Epithelial cell of esophagus (primary cell): ENCODE data around the gene PRCC.

Experiments used
- DNase-seq: peaks from one replicate; pipeline ENCODE4 v3.0.0; 2010; ENCODE audit warnings: low read depth
- H3K4me3 ChIP-seq: 2 replicates; pipeline ENCODE4 v1.5.1; 2011; ENCODE audit warnings: mild to moderate bottlenecking, low read length, control low read depth
- TF ChIP-seq, protein P1 (sequence below): IDR thresholded peaks from 2 replicates; pipeline ENCODE4 v1.5.1; 2011; ENCODE audit warnings: low read depth, mild to moderate bottlenecking, low read length, control low read depth, inconsistent platforms; ENCODE audit not compliant: insufficient read depth; ENCODE audit errors: missing control alignments

Gene PRCC

DNA sequence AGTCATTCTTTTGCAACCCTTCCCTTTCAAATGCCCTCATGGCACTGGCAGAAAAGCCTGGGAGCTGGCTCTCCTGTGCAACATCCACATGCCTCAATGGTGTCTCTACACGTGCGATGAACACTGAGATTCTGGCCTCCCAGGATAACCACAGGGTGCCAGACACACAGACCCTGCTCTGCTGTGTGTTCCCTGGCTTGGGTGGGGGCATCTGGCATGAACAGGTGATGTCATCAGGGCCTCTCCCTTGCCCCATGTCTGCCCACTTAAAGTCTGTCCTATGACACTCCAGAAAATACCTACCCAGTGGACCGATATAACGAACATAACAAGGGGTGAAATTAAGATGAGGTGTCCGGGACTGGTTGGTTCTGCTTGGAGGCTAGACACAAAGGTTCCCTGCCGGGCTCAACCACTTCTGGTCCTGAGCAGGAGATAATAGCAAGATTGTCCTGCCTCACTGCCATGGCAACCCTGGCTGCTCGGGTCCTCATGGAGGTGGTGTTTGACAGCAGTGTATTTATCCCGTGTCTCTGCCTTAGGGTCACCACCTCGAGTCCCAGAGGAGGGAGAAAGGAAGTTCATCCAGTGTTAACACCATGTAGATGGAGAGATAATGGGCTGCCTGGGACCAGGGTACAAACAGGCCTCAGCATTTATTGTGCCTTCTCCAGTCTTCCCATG, 72.2 kb downstream of the PRCC start:
- TF ChIP-seq, protein P1, sequence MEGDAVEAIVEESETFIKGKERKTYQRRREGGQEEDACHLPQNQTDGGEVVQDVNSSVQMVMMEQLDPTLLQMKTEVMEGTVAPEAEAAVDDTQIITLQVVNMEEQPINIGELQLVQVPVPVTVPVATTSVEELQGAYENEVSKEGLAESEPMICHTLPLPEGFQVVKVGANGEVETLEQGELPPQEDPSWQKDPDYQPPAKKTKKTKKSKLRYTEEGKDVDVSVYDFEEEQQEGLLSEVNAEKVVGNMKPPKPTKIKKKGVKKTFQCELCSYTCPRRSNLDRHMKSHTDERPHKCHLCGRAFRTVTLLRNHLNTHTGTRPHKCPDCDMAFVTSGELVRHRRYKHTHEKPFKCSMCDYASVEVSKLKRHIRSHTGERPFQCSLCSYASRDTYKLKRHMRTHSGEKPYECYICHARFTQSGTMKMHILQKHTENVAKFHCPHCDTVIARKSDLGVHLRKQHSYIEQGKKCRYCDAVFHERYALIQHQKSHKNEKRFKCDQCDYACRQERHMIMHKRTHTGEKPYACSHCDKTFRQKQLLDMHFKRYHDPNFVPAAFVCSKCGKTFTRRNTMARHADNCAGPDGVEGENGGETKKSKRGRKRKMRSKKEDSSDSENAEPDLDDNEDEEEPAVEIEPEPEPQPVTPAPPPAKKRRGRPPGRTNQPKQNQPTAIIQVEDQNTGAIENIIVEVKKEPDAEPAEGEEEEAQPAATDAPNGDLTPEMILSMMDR = no peak
- DNase-seq = no peak
- no peak overlapping the region for H3K4me3 ChIP-seq

DNA sequence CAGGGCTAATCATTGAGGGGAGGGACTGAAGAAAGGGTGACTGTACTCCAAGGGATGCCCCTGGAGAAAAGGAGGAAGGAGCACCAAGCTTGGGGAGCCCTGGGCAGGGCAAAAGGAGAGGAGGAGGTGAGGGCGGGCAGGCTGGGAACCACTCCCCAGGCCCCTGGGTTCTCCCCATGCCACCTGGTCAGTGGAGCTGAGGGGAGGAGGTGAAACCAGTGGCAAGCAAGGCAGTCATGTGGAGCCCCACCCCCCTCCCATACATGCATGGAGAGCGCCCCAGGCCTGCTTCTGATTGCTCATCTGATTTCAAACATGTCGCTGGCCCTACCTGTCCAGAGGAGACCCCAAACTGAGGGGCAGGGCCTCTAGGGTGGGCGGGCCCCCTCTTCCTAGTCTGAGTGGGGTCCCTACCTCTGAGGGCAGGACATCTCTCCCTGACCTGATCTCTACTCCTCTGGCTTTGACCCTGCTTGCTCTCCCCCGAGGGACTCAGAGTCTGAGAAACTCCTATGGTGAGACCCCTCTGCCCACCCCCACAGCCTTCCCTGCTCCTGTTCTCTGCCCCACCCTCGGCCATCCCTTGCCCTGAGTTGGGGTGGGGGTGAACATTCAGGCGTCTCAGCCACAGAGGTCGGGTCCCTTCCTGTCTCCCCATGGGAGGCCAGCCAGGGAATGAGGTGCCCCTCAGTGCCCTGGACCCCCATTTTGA, 73.0 kb downstream of the PRCC start:
- no peak overlapping the region for H3K4me3 ChIP-seq
- TF ChIP-seq, protein P1 = no peak
- no peak for DNase-seq

DNA sequence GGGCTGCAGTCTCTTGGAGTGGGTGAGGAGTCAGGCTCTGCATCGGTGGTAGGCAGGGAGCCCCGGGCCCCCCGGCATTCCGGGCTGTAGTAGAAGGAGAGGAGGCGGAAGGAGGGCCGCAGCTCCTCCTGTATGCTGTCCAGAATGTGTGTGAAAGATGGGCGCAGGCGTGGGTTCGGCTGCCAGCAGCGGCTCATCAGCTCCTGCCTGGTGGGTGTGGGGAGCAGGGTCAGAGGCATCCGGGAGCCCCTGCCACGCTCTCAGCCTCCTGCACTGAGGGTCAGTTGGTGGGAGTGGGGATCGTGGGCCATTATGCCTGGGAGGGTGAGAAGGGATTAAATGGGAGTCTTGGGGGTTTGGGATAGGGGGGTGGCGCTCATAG, 73.6 kb downstream of the PRCC start:
- H3K4me3 ChIP-seq = no peak overlapping the region
- TF ChIP-seq, protein P1 = no peak
- DNase-seq = no peak

DNA sequence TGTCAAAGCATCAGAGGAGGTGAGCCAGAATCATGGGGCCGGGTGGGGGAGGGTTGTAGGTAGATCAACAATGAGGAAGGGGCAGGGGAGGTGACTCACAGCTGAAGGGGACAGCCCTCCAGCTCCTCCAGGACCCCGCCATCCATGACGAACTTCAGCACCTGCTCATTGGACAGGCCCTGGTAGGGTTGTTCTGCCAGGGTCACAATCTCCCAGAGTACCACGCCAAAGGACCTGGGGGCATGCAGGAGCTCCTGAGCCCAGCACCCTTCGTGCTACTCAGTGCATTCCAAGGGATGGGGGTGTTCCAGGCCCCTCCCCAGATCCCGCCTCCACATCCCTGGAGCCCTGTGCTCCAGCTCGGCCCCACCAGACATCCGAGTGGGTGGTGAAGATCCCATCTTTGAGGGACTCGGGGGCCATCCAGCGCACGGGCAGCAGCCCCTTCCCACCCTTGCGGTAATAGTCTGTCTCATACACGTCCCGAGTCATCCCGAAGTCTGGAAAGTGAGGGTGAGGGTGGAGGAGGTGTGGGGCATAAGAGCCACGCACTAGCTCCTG, 74.0 kb downstream of the PRCC start:
- DNase-seq = no peak
- no peak overlapping the region for H3K4me3 ChIP-seq
- TF ChIP-seq, protein P1 = no peak

DNA sequence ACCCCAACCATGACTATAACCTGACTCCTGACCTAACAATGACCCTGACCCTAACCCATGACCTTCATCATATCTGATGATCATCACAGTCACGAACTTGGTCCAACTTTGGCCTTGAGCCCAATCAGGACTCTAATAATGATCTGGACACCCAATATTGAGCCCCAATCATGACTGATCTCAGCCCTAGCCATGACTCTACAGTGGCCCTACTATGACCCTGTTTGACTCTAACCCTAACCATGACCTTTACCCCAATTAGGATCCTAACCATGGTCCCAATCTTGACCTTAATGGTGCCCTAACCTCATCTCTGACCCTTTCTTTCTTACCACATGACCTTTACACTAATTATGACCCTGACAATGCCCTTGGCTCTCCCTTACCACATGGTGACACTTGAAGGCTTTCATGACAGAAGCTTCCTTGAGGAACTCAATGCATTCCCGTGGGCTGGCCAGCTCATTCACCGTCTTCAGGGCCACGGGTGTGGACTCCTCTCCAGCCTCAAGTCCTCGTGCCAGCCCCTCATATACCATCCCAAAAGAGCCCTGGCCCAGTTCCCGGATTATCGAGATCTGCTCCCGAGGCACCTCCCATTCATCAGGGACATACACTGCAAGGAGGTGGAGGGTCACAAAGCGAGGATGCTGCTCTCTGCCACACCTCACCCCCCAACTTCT, 75.4 kb downstream of the PRCC start:
- H3K4me3 ChIP-seq = no peak overlapping the region
- TF ChIP-seq, protein P1 = no peak
- no peak for DNase-seq

DNA sequence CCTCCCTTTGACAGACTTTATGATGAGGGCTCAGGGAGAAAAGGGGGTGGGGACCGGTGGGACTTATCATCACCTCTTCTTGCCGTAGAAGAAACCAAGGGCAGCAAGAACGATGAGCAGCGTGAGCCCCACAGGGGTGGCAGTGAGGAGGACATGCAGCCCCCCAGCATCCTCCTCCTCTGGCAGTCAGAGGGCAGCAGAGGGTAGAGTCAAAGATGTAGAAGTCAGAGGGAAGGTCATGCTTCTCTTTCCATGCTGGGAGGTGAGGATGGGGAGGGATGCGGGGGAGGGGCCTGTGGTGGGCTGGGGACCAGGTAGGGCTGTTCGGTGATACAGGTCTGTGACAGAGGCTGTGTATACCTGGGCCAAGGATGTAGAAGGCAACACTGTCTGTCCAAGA, 76.8 kb downstream of the PRCC start:
- no peak for DNase-seq
- no peak overlapping the region for H3K4me3 ChIP-seq
- TF ChIP-seq, protein P1 = no peak
